Liver (tissue), 9 donors: ENCODE results near the gene EFCAB12. TPM values are rescaled to one million over a fixed set of nuclear protein-coding genes. Genes with fewer than 3 reads are reported as not detected.

Experiments
- DNase-seq: peaks from one replicate; pipeline ENCODE4 v3.0.0-alpha.2; 2017; ENCODE audit warnings: low spot score
- H3K27ac ChIP-seq, 2 donors: one replicate each; pipeline ENCODE4 v1.7.0; 2013; ENCODE audit warnings: inconsistent platforms in 2 of 2, low read length in 2 of 2, control low read depth in 1 of 2, low read depth in 1 of 2, mild to moderate bottlenecking in 1 of 2
- H3K27me3 ChIP-seq, 4 donors: one replicate each; pipeline versions ENCODE4 v1.6.1 to v1.7.0; 2013; ENCODE audit warnings: low read length in 3 of 4, inconsistent platforms in 1 of 4, mild to moderate bottlenecking in 1 of 4, moderate library complexity in 1 of 4; ENCODE audit not compliant: control insufficient read depth in 4 of 4, insufficient read depth in 4 of 4
- H3K36me3 ChIP-seq, 4 donors: one replicate each; pipeline versions ENCODE4 v1.6.1 to v1.7.0; 2013; ENCODE audit warnings: low read length in 3 of 4, mild to moderate bottlenecking in 3 of 4, low read depth in 1 of 4, moderate library complexity in 1 of 4; ENCODE audit not compliant: control insufficient read depth in 4 of 4, insufficient read depth in 3 of 4
- H3K4me1 ChIP-seq, 4 donors: one replicate each; pipeline versions ENCODE4 v1.6.1 to v1.7.0; 2013; ENCODE audit warnings: low read length in 3 of 4, mild to moderate bottlenecking in 3 of 4, moderate library complexity in 1 of 4; ENCODE audit not compliant: control insufficient read depth in 4 of 4, insufficient read depth in 4 of 4
- H3K4me3 ChIP-seq, 3 donors: one replicate each; pipeline versions ENCODE4 v1.6.1 to v1.7.0; 2013; ENCODE audit warnings: low read length in 3 of 3, control low read depth in 1 of 3, low read depth in 1 of 3, mild to moderate bottlenecking in 1 of 3
- H3K9ac ChIP-seq, 2 donors: one replicate each; pipeline ENCODE4 v1.7.0; 2013; ENCODE audit warnings: low read length in 2 of 2, mild to moderate bottlenecking in 2 of 2, moderate library complexity in 2 of 2, control low read depth in 1 of 2, low read depth in 1 of 2
- H3K9me3 ChIP-seq, 4 donors: one replicate each; pipeline versions ENCODE4 v1.6.1 to v1.7.0; 2013; ENCODE audit warnings: low read length in 3 of 4; ENCODE audit not compliant: control insufficient read depth in 4 of 4
- EGR1 ChIP-seq, 2 donors: IDR thresholded peaks; 2 replicates each; pipeline ENCODE4 v1.6.1; 2016 to 2018; ENCODE audit warnings: antibody characterized with exemption in 2 of 2, low read depth in 2 of 2
- FOXA1 ChIP-seq: IDR thresholded peaks from 2 replicates; pipeline ENCODE4 v1.6.1; 2016; ENCODE audit warnings: antibody characterized with exemption
- FOXA2 ChIP-seq: IDR thresholded peaks from 2 replicates; pipeline ENCODE4 v1.6.1; 2016; ENCODE audit warnings: antibody characterized with exemption
- GABPA ChIP-seq, 2 donors: IDR thresholded peaks in 1 of 2; conservative IDR thresholded peaks in 1 of 2; 2 replicates each; pipeline ENCODE4 v1.6.1; 2016; ENCODE audit warnings: antibody characterized with exemption in 2 of 2, mild to moderate bottlenecking in 1 of 2, moderate library complexity in 1 of 2
- HNF4A ChIP-seq, 2 donors: conservative IDR thresholded peaks; 2 replicates each; pipeline ENCODE4 v1.6.1; 2016; ENCODE audit warnings: antibody characterized with exemption in 2 of 2, mild to moderate bottlenecking in 2 of 2
- HNF4G ChIP-seq: IDR thresholded peaks from 2 replicates; pipeline ENCODE4 v1.6.1; 2016; ENCODE audit warnings: antibody characterized with exemption
- JUND ChIP-seq, 2 donors: IDR thresholded peaks; 2 replicates each; pipeline ENCODE4 v1.6.1; 2016; ENCODE audit warnings: antibody characterized with exemption in 2 of 2
- NR2F2 ChIP-seq: IDR thresholded peaks from 2 replicates; pipeline ENCODE4 v1.6.1; 2016; ENCODE audit warnings: antibody characterized with exemption
- RAD21 ChIP-seq, 2 donors: IDR thresholded peaks; 2 replicates each; pipeline ENCODE4 v1.6.1; 2016; ENCODE audit warnings: antibody characterized with exemption in 2 of 2, mild to moderate bottlenecking in 2 of 2
- RXRA ChIP-seq, 2 donors: IDR thresholded peaks; 2 replicates each; pipeline ENCODE4 v1.6.1; 2017 to 2018; ENCODE audit warnings: antibody characterized with exemption in 2 of 2, mild to moderate bottlenecking in 1 of 2
- SP1 ChIP-seq: IDR thresholded peaks from 2 replicates; pipeline ENCODE4 v1.6.1; 2018; ENCODE audit warnings: antibody characterized with exemption, mild to moderate bottlenecking
- TAF1 ChIP-seq: conservative IDR thresholded peaks from 2 replicates; pipeline ENCODE4 v1.6.1; 2016; ENCODE audit warnings: antibody characterized with exemption, mild to moderate bottlenecking
- YY1 ChIP-seq: IDR thresholded peaks from 2 replicates; pipeline ENCODE4 v1.6.1; 2016; ENCODE audit warnings: antibody characterized with exemption, mild to moderate bottlenecking
- WGBS: extraction: QIAGEN DNeasy Blood & Tissue Kit; methylation state at CpG from one replicate; pipeline ENCODE4 v1.1.7; 2013; 5-methylcytosine and 5-hydroxymethylcytosine counted together
- polyA plus RNA-seq, 2 donors: library from polyadenylated mRNA; stranded (reverse) in 1 of 2; unstranded in 1 of 2; fragments of 200-250 nt in 1 of 2; fragments of >200 nt in 1 of 2; fragmentation: Nextera tagmentation in 1 of 2; extraction: Ambion mirVana in 1 of 2; gene quantifications; one replicate each; pipeline versions ENCODE4 v1.2.1 to v1.2.3, GENCODE V29; 2013 to 2015
- total RNA-seq, 2 donors: library from RNA; depleted of rRNA; stranded (reverse); fragments of >200 nt; gene quantifications; one replicate each; pipeline ENCODE4 v1.2.3, GENCODE V29; 2014
- TF ChIP-seq, protein P1 (sequence below): IDR thresholded peaks from 2 replicates; pipeline ENCODE4 v1.6.1; 2016; ENCODE audit warnings: antibody characterized with exemption
- TF ChIP-seq, protein P2 (sequence below): IDR thresholded peaks from 2 replicates; pipeline ENCODE4 v1.6.1; 2016; ENCODE audit warnings: antibody characterized with exemption, mild to moderate bottlenecking
- TF ChIP-seq, protein P3 (sequence below): IDR thresholded peaks from 2 replicates; pipeline ENCODE4 v1.6.1; 2016; ENCODE audit warnings: antibody characterized with exemption
- TF ChIP-seq, protein P4 (sequence below): IDR thresholded peaks from 2 replicates; pipeline ENCODE4 v1.6.1; 2016; ENCODE audit warnings: antibody characterized with exemption
- donor health status: healthy.
- donor health status: healthy.
- donor health status: healthy.
- donor health status: healthy.
- donor health status: healthy.

The EFCAB12 gene
- total and polyA plus RNA-seq, 4 donors, result 0.37 to 2.4 (median 0.65) TPM

DNA sequence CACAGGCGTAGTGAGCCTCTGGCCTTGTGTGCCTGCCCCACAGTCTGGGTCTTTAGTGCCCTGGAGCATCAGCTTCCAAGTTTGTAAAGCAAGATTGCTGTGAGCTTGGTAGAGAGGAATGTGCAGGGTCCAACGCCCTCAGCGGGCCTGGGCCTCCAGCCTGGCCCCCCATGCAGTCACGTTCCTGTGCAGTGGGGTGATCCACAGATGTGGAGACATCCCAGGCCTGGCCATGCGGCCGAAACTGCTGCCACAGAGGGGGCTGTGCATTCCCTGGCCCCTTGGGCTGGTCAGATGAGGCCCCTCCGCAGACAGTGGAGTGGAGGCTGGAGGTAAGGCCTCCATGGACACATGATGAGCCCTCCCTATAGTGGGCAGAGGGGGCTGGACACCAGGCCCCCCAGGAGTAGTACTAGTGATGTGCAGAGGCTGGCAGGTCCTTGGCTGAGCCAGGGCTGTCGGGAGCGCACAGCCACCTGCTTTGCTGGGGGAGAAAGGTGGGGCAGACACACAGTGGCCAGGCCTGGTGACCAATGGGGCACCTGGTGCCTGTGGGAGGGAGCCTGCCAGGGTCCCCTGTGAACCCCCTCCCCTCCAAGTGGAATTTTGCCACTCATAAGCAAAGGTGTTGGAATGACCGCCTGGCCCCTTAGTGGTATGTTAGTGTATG is 71.5 kb downstream of the EFCAB12 start:
- Histone ChIP-seq H3K27me3 (no peaks in the 10 kb centered on the region), H3K36me3 (no peaks in the 10 kb centered on the region), H3K4me3 (no peak overlapping the region), H3K9me3 (no peaks in the 10 kb centered on the region), H3K9ac (no peak overlapping the region), H3K4me1 (no peaks in the 10 kb centered on the region), H3K27ac (no peak overlapping the region)
- 95% methylated on average over 10 of the region's 10 CpGs for WGBS
- TF ChIP-seq, protein P1, sequence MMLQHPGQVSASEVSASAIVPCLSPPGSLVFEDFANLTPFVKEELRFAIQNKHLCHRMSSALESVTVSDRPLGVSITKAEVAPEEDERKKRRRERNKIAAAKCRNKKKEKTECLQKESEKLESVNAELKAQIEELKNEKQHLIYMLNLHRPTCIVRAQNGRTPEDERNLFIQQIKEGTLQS, result no peak
- no peak for TF ChIP-seq FOXA2
- TF ChIP-seq, protein P2, sequence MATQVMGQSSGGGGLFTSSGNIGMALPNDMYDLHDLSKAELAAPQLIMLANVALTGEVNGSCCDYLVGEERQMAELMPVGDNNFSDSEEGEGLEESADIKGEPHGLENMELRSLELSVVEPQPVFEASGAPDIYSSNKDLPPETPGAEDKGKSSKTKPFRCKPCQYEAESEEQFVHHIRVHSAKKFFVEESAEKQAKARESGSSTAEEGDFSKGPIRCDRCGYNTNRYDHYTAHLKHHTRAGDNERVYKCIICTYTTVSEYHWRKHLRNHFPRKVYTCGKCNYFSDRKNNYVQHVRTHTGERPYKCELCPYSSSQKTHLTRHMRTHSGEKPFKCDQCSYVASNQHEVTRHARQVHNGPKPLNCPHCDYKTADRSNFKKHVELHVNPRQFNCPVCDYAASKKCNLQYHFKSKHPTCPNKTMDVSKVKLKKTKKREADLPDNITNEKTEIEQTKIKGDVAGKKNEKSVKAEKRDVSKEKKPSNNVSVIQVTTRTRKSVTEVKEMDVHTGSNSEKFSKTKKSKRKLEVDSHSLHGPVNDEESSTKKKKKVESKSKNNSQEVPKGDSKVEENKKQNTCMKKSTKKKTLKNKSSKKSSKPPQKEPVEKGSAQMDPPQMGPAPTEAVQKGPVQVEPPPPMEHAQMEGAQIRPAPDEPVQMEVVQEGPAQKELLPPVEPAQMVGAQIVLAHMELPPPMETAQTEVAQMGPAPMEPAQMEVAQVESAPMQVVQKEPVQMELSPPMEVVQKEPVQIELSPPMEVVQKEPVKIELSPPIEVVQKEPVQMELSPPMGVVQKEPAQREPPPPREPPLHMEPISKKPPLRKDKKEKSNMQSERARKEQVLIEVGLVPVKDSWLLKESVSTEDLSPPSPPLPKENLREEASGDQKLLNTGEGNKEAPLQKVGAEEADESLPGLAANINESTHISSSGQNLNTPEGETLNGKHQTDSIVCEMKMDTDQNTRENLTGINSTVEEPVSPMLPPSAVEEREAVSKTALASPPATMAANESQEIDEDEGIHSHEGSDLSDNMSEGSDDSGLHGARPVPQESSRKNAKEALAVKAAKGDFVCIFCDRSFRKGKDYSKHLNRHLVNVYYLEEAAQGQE, result no peak
- no peak for DNase-seq

DNA sequence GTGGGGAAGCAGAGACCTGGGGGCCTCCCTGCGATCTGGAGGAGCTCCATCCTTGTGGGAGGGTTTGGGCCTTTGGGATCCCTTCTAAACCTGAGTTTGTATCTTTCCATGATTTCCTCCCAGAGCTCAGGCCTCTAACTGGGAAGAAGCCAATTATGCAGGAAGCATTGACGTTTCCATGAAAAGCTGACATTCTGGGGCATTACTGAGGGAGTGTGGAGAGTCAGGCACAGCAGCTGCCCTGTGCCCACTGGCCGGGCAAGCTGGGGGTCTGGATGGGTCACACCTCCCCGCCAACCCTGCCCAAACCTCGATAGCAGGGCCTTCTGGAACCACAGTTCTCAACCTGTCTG is 74.9 kb downstream of the EFCAB12 start:
- no peak overlapping the region for H3K27ac ChIP-seq
- H3K9ac ChIP-seq, result no peak overlapping the region
- TF ChIP-seq TAF1 (no peak), EGR1 (IDR thresholded peaks at IDR 0.05; ENCODE audit: low read depth in 2 of 2) (no peak), FOXA2 (no peak), SP1 (no peak), YY1 (no peak), FOXA1 (no peak), HNF4G (no peak), RXRA (IDR thresholded peaks at IDR 0.05) (no peak), GABPA (IDR thresholded peaks at IDR 0.05 in 1 of 2, conservative IDR thresholded peaks at IDR 0.05 in 1 of 2) (no peak), RAD21 (IDR thresholded peaks at IDR 0.05) (no peak), JUND (IDR thresholded peaks at IDR 0.05) (no peak), NR2F2 (no peak), HNF4A (conservative IDR thresholded peaks at IDR 0.05) (no peak)
- TF ChIP-seq, protein P3, sequence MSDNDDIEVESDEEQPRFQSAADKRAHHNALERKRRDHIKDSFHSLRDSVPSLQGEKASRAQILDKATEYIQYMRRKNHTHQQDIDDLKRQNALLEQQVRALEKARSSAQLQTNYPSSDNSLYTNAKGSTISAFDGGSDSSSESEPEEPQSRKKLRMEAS, result no peak
- TF ChIP-seq, protein P4, sequence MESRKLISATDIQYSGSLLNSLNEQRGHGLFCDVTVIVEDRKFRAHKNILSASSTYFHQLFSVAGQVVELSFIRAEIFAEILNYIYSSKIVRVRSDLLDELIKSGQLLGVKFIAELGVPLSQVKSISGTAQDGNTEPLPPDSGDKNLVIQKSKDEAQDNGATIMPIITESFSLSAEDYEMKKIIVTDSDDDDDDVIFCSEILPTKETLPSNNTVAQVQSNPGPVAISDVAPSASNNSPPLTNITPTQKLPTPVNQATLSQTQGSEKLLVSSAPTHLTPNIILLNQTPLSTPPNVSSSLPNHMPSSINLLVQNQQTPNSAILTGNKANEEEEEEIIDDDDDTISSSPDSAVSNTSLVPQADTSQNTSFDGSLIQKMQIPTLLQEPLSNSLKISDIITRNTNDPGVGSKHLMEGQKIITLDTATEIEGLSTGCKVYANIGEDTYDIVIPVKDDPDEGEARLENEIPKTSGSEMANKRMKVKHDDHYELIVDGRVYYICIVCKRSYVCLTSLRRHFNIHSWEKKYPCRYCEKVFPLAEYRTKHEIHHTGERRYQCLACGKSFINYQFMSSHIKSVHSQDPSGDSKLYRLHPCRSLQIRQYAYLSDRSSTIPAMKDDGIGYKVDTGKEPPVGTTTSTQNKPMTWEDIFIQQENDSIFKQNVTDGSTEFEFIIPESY, result no peak
- TF ChIP-seq, protein P2, result no peak
- TF ChIP-seq, protein P1, result no peak
- no peaks in the 10 kb centered on the region for H3K9me3 ChIP-seq
- H3K36me3 ChIP-seq, result no peaks in the 10 kb centered on the region
- H3K27me3 ChIP-seq, result no peaks in the 10 kb centered on the region
- H3K4me1 ChIP-seq, result no peaks in the 10 kb centered on the region
- DNase-seq, result no peak
- H3K4me3 ChIP-seq, result no peak overlapping the region
- WGBS, result 84% methylated on average over 5 of the region's 5 CpGs
